Left renal cortex interstitium (tissue), 4 donors: ENCODE measurements around the gene TUT7. TPM values are rescaled to one million over a fixed set of nuclear protein-coding genes. Genes with fewer than 3 reads are reported as not detected.
"Not testable (repeated sequence)": the region's sequence is repeated elsewhere in the genome, so short reads cannot be mapped to it uniquely, and the experiment has no call there.

Source experiments
- DNase-seq, 4 donors: peaks; one replicate each; pipeline ENCODE4 v3.0.0-alpha.2; 2013; ENCODE audit warnings: low read depth in 4 of 4, low spot score in 2 of 4, missing footprints in 1 of 4
- polyA plus RNA-seq, 4 donors: library from polyadenylated mRNA; unstranded; fragments of 120-200 nt; gene quantifications; one replicate each; pipeline ENCODE4 v1.2.1, GENCODE V29; 2013; ENCODE audit not compliant: insufficient read length in 4 of 4

TUT7 gene
- polyA plus RNA-seq, 4 donors = 21.1 to 31.0 (median 27.2) TPM

DNA sequence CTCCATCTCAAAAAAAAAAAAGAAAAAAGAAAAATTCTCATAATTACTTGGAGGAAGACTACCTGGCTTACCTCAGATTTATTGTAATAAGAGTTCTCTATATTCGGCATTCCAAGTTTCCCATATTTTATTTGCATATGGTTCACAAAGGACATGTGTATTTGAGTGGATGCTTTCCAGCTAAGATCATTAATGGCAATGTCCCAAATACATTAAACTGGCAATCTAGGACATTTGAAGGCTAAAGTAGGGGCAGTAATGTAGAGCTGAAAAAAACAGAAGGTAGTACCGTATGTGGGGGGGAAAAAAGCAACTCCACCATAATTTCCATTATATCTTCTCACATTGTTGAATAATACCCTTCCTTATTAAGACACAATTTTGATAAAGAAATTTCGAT lies 4.9 kb downstream of the TUT7 start:
- DNase-seq = no peak

DNA sequence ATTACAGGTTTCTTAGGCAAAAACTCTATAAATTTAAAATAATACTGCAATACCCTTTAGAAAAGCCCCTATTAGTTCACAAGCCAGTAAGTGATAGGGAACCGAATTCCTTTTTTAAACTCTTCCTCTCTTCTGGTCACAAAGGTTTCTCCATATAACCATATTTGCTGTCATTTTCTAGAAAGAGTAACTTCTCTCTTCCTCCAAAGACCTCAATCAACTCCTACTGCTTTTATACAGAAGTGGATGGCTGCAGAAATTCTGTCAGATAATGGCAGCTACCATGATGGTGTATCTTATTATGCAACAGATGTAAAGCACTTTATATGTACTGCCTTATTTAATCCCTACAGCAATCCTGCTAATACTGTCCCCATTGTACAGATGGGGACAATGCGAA lies 6.2 kb downstream of the TUT7 start:
- DNase-seq = no peak

DNA sequence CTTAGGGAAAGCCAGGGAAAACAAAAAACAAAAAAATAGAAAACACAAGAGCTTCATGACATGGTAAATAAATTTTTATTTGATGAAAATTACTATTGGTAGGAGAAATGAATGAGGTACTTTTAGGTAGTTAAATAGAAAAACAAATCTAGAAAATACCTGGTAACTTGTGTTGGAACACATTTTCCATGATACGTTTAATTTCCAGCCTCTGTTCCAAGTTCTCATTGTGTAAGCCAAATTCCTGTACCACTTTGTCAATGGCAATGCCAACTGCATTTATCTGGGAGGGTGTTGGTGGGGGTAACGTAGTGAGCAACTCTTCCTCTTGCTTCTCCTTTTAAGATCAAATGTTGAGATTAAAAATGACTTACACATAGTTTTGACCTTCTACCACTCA lies 9.4 kb downstream of the TUT7 start:
- no peak for DNase-seq

DNA sequence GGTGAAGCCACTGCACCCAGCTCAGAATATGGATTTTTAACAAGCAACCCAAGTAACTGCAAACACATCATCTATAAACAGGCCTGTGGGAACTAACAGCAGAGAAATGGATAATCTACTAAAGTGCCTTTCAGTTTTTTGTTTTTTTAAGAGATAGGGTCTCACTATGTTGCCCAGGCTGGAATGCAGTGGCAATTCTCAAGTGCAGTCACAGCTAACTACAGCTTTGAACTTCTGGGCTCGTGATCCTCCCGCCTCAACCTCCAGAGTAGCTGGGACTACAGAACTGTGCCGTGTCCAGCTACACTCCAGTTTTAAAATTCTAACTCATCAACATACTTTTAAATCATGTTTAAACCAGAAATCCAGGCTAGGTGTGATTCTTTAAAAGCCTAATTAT lies 11.9 kb downstream of the TUT7 start:
- DNase-seq = no peak

DNA sequence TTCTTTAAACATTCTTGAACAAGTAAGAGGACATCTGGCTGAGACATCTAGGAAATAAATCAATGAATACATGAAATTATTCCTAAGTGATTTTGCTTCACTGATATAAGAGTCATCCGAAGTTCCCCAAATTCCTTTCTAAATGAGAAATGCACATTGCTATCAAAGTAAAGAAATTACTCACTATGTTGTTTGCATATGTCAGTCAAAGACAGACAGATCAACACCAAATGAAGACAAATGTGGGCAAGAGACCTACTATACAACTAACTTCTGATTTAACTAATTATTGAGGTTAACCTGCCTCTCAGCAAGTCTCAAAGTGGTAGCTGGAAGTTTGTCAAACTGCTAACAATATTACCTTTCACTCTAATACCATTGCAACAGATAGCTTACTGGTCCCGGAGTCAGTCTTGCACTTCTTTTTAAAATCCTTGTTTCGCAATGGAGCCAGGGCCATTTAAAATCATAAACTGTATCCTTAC lies 13.2 kb downstream of the TUT7 start:
- no peak for DNase-seq

DNA sequence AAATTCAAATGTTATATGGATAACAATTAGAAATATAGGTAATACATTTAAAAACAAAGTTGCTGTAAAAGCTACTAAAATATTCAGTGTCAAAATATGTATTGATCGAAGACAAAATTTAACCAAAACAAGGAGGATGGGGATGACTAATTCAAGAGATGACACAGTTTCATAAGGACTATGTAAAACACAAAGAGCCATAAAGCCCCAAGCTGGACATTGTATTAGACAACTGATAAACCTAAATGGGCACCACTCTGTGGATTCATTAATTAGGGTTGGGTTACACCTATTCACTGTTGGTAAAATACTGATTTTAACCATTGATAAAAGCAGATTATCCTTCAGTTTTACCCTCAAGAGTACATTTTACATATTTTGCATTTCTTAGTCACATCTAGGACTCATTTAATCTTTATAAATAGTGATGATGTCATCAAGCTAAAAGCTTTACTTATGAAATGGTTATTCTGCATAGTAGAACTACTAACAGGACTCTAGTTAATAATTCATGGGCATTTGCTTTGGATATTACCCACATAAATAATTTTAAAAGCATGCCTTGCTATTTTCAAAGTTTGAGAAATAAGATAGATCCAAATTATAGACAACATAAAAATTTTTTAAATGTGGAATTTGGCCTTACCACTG lies 13.7 kb downstream of the TUT7 start:
- no peak for DNase-seq

DNA sequence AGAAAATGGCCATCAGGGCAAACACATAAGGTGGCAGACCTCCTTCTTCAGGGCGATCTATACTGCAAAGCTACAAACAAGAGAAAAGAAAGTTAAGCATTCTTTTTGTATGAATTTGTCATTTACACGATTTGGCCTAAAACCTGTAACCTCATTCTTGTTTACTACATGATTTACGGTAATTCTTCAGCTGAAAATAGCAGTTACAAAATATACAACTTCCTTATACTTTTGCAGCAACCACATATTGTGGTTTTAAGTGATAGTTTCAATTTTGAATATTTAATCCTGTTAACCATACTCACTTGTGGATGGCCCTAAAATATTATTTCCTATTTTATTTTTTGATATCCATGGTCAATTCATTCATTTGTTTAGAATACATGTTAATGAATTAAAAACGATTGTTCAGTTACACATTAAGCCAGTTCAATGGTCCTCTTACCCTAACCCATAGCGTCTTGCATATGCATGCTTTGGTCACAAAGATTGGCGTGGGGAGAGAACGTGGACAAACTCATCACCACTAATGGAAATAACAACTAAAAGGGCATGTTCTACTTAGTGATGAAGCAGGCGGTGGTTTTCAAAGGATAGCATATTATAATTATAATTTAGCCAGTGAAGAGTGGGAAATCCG lies 16.6 kb downstream of the TUT7 start:
- DNase-seq = no peak

DNA sequence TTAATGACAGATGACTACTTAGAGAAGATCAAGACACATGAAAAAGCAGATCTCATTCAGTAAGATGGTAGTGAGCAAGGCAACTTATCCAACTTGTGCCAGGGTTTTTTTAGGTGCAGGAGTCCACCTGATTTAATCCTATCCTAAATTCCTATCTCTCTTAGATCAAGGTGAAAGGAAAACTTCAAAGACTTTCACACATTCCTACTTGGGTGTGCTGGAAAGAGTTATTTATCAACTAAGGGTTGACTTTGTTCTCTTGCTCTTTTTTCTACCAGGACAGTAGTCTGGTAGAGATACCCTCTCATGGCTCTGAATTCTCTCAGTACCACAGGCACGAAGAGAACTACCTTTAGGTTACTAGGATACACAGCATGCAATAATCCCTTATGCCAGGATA lies 18.2 kb downstream of the TUT7 start:
- DNase-seq = no peak

DNA sequence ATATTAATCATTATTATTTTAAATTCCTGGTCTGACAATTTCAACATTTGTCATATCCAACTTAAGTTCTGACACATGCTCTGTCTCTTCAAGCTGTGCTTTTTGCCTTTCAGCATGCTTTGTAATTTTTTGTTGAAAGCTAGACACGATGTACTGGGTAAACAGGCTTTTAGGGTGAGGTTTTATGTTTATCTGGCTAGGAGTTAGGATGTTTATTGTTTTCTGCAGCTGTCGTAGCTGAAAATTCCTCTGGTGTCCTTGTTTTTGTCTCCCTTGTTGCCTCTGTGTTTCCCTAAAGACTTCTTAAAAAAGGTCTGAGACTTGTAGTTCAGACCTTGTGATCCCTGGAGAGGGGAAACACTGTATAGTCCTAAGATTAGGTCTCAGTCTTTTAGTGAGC lies 20.6 kb downstream of the TUT7 start:
- DNase-seq = no peak

DNA sequence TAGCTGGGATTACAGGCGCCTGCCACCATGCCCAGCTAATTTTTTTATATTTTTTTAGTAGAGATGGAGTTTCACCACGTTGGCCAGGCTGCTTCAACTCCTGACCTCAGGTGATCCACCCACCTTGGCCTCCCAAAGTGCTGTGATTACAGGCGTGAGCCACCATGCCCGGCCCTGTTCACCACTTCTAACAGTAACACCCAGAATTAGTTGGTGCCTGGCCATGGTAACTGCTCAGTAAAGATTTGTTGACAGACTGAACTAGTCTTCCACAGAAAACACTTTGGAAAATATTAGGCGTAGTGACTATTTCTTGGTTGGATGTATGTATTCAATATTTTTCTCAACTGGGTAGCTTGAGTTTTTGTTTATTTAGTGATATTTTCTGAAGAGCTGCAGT lies 24.0 kb downstream of the TUT7 start:
- no peak for DNase-seq

DNA sequence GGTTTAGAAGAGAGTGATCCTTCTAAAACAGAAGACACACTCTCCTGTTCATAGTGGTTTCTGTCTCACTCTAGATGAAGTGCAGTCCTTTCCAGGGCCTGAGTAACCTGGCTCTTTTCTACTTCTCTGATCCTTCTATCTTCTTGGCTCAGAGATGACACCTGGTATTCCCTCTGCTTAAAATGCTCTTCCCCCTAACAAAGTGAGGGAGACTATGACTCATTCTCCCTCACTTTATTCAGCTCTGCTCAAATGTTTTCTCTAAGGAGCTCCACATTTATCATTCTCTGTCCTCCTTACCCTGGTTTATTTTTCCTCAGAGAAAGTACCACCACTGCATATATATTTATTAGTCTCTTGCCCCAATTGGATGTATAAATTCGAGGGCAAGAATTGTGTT lies 24.6 kb downstream of the TUT7 start:
- DNase-seq = no peak

DNA sequence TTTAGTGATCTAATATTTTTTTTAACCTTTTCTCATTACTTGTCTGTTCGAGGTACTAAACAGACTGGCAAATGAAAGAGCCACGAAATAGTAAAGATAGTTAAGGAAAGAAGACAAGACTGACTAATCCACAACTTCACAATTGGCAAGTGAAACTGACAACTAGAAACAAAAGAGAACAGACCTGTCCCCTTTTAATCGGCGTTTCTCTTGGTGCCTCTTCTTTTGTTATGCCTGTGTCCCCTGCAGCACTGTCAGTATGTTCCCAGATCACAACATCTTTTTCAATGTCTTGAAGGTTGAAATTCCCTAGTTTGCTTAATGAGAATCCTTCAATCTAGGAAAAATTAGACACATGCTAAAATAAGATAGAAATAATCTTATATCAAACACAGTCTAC lies 26.1 kb downstream of the TUT7 start:
- no peak for DNase-seq

DNA sequence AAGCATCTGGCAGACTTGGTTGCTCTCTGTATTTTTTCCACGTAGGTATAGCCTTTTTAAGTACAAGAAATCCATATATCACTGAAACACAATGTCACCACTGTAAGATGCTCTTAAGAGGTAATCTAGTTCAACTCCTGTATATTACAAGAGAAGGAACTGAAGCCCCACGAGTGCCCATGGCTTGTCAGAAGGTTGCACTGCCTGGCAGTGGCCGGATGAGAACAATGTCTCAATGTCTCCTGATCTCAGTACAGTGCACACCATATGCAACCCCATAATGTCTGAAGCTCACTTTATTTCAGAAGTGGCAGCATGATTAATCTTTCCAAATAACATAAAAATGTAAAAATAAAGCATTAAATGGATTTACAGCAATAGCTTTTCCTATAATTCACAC lies 27.7 kb downstream of the TUT7 start:
- DNase-seq = no peak

DNA sequence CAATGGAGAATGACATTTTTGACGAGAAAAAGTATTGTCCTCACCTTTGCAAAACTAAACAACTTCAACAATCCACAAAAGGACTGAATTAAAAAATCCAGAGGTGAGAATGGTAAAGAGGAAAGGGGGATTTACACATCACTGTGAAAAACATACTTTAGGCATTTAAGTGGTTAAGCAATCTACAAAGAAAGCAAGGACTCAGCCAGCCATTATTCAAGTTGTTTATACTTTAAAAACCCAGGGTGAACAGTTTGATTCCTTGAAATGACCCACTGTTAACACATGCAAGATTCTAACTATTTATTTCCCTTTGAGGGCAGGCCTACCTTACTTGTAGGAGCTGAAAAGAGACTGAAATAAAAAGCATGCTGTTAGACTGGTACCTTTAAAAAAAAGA lies 29.3 kb downstream of the TUT7 start:
- DNase-seq = no peak

DNA sequence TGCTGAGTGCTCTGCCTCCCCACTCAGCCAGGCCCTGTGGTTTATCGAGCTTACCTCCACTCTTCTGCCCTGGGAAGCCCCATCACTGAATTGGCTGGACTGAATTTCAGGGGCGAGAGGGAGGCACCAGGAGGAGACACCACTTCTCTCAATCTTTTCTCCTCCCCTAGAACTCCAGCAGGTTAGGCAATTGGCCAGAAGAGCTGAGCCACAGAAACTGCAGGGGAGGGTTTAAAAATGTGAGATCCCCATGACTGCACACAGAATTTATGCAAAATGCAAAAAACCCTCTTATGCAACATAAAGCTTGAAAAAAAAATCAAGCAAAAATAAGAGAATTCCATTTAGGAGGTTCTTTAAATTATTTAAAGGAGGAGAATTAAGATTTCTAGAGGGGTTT lies 29.9 kb downstream of the TUT7 start:
- DNase-seq = no peak

DNA sequence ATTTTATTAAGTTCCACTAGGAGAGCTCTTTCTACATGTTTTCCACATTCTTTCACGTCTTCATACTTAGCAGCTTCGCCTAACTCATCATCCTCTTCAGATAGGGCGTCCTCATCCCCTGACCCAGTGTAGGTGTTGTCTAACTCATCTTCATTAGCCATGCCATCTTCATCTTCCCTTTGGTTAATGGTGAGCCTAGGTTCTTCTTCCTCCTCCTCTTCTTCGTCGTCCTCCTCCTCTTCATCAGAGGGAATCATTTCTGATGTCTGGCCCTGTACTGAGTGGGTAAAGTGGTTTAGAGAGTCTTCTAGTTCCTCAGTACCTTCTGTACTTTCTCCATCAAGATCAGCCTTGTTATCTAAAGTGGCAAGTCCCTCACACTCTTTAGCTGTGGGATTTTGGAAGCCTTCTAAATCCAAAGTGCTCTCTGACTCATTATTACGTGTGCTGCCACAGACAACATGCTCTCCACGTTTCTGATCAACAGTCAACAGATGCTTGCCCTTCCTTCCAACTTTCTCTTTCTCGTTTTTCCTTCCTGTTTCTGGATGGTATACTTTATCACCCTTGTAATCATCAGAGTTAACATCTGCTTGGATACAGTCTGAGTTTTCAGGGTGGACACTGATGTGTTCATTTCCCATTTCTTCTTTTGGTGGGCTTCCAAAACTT lies 31.1 kb downstream of the TUT7 start:
- no peak for DNase-seq

DNA sequence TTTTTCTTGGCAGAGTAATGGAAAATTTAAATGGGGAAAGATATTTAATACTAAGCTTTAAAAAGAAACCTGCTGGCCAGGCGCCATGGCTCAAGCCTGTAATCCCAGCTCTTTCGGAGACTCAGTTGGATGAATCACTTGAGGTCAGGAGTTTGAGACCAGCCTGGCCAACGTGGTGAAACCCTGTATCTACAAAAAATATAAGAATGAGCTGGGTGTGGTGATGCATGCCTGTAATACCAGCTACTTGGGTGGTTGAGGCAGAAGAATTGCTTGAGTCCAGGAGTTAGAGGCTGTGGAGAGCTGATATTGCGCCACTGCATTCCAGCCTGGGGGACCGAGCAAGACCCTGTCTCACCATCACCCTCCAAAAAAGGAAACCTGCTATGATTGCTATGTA lies 32.8 kb downstream of the TUT7 start:
- DNase-seq = no peak

DNA sequence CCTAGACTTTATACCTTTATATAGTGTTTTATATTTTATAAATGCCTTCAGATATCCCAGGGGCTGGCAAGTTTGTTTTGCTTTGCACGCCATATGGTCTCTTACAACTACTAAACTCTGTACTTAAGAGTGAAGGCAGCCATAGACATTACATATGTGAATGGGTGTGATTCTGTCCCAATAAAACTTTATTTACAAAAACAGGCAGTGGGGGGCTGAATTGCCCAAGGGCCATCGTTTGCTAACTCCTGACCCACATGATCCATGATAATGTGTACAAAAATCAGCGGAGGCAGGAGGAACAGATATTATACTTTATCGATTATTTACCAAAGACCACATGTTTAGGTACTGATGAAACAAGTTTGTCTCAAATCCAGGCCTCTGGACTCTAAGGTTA lies 36.0 kb downstream of the TUT7 start:
- DNase-seq = no peak

DNA sequence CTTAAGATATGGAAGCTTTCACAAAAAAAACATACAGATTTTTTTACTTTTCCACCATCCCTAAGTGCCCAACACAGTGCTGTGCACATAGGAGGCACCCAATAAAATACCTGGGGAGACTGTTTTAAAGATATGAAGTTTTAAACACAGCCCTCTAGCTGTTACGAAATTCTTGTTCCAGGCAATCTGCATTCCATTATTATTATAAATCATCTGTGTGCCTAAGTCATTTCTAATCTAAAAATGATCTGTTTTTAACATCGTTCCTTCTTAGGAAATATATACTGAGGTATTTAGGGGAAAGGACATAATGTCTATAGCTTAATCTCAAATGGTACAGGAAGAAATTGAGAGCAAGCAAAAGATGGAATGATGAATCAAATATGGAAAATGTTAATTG lies 39.1 kb downstream of the TUT7 start:
- no peak for DNase-seq

DNA sequence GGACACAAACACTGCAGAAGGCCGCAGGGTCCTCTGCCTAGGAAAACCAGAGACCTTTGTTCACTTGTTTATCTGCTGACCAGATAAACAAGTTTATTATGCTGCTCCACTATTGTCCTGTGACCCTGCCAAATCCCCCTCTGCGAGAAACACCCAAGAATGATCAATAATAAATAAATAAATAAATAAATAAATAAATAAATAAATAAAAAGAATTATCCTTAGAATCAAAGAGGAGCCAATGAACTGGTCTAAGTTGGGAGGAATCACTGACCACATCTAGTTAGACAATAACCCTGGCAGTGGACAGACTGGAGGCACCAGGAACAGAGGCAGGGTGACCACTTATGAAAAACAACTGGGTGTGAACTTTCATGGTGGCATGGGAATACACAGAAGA lies 41.3 kb downstream of the TUT7 start:
- DNase-seq = not testable (repeated sequence)

DNA sequence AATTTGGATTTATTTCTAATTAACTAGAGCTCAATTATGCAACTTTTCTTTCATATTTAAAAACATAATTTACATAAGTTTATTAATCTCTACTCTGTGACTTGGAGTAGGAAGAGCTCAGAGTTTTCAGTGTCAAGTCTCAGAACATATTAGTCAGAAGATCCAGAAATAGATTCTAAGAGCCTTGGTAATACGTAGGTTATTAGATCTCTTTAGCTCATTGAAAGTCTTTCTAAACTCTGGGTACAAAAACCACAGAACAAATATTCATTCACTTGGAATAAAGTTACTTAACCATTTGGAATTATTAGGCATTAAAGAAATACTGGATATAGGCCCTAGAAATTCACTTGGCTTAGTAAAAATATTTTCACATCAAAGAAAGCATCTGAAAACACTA lies 45.5 kb downstream of the TUT7 start:
- no peak for DNase-seq

DNA sequence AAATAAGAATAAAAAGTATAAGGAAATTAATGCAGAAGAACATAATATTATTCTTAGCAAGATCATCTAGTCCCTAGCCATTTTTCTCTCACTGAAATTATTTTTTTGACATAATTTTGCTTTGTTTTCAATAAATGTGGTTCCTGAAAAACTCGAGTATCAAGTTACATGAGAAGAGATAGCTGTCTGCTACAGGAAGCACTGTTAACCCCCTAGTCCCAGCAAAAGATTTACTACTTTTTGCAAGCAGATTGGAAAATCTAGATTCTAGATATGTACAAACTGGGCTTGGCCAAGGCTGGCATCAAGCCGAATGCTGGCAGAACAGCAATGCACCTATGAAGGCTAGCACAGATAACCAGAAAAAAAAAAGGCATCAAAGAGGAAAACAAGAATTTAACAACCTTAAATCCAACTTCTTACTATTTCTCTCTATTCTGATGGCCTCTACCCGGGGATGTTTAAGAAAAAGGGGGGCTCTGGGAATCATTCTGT lies 49.9 kb downstream of the TUT7 start:
- DNase-seq = no peak
